Astrocyte of the spinal cord (primary cell): ENCODE results near the gene TMEM134.
"Not testable (repeated sequence)": the region's sequence is repeated elsewhere in the genome, so short reads cannot be mapped to it uniquely, and the experiment has no call there.

ENCODE experiments used
- DNase-seq: peaks from one replicate; pipeline ENCODE4 v3.0.0; 2011; ENCODE audit warnings: low read depth, low spot score
- H3K4me3 ChIP-seq: 2 replicates; pipeline ENCODE4 v1.5.1; 2011; ENCODE audit warnings: low read depth, mild to moderate bottlenecking, low read length, moderate library complexity
- CTCF ChIP-seq: IDR thresholded peaks from 2 replicates; pipeline ENCODE4 v1.5.1; 2012; ENCODE audit warnings: low read depth, mild to moderate bottlenecking, low read length, inconsistent platforms
- in situ Hi-C: cut with HindIII; loops from 2 replicates; pipeline ENCODE4 v1.10.0; 2017; ENCODE audit warnings: low sequenced_read_pairs

Gene TMEM134

GRCh38 chr11:67483831-67484665 is 15.0 kb upstream of the TMEM134 start:
- peak overlapping the region; percentile 45 for H3K4me3 ChIP-seq
- in situ Hi-C loops: no loop called here
- no peak for DNase-seq
- TF ChIP-seq CTCF: no peak

- peak within 1 kb of the TSS; percentile 45 for H3K4me3 ChIP-seq
- TF ChIP-seq CTCF: no peak
- DNase-seq: peak; percentile 98
- in situ Hi-C loops: no loop called here
Measured at GRCh38 chr11:67482827-67483798, 14.1 kb upstream of the TMEM134 start, which contains the start of gene AIP. AIP (plus strand) TSS chr11:67483026; CDS start chr11:67483159, 133 bp downstream.

- in situ Hi-C loops: no loop called here
- H3K4me3 ChIP-seq: peak overlapping the region; percentile 45
- no peak for DNase-seq
- no peak for TF ChIP-seq CTCF
Measured at GRCh38 chr11:67482275-67482826, 13.3 kb upstream of the TMEM134 start.

GRCh38 chr11:67477344-67478050 is 8.4 kb upstream of the TMEM134 start:
- H3K4me3 ChIP-seq, in situ Hi-C loops, DNase-seq: not testable (repeated sequence)

- H3K4me3 ChIP-seq, in situ Hi-C loops, DNase-seq: not testable (repeated sequence)
Measured at GRCh38 chr11:67476692-67477091, 7.6 kb upstream of the TMEM134 start.

GRCh38 chr11:67472882-67473281 is 3.8 kb upstream of the TMEM134 start:
- no peak overlapping the region for H3K4me3 ChIP-seq
- in situ Hi-C loops: no loop called here
- DNase-seq: no peak
- TF ChIP-seq CTCF: no peak

- no peak for TF ChIP-seq CTCF
- in situ Hi-C loops: no loop called here
- no peak for DNase-seq
- no peak overlapping the region for H3K4me3 ChIP-seq
Measured at GRCh38 chr11:67470337-67471002, 1.4 kb upstream of the TMEM134 start.
